HCT116 (cell line): Measurements from ENCODE around the gene SEC22C. TPM values are rescaled to one million over a fixed set of nuclear protein-coding genes. Genes with fewer than 3 reads are reported as not detected.

Experiments
- ATAC-seq: fragments of 200-7000 bp; cut with Tn5 transposase; 2 replicates; pipeline ENCODE4 v1.9.1; 2020; ENCODE audit warnings: mild to moderate bottlenecking, moderate library complexity
- BruUV-seq: library from RNA; stranded (reverse); fragments of 400-500 nt; replicated peaks from 2 replicates; lab custom pipeline; 2021; lab: Mats Ljungman, UMichigan
- CTCF ChIA-PET: fragments of 300-600 bp; sonication (Branson Sonifier 250); formaldehyde crosslinking; loops from one replicate; lab custom pipeline; 2021; ENCODE audit warnings: antibody characterized with exemption; lab: Charles Lee
- POLR2A ChIA-PET: fragments of 300-600, 350-600 bp; sonication (Branson Sonifier 250); formaldehyde crosslinking; loops from one replicate; lab custom pipeline; 2021; ENCODE audit warnings: antibody characterized with exemption; lab: Charles Lee
- RAD21 ChIA-PET, 2 experiments: fragments of 300-600 bp; sonication (Branson Sonifier 250); formaldehyde crosslinking; loops; one replicate each; lab custom pipeline; 2023; ENCODE audit warnings: low total read pairs in 2 of 2; ENCODE audit not compliant: uncharacterized antibody in 2 of 2, unreplicated experiment in 2 of 2, low non-redundant PET in 1 of 2; lab: Charles Lee
- DNase-seq: peaks from one replicate; pipeline ENCODE4 v3.0.0-alpha.2; 2010; ENCODE audit warnings: low read depth, low spot score
- H2AFZ ChIP-seq: fragments of 200-600 bp; shearing (Covaris generic), sonication (generic); 2 replicates; pipeline ENCODE4 v1.6.1; 2017; ENCODE audit warnings: low read depth, mixed run types, mixed read lengths, antibody characterized with exemption, low read length; ENCODE audit not compliant: poor library complexity, severe bottlenecking
- H3K27ac ChIP-seq: 2 replicates; pipeline ENCODE4 v1.5.1; 2012; ENCODE audit warnings: low read depth, low read length
- H3K27me3 ChIP-seq: fragments of 200-600 bp; sonication (generic); 2 replicates; pipeline ENCODE4 v1.6.1; 2016; ENCODE audit warnings: mixed run types, low read length, mixed read lengths; ENCODE audit not compliant: insufficient read depth
- H3K36me3 ChIP-seq, 2 experiments: fragments of 200-500 bp in 1 of 2; fragments of 200-600 bp in 1 of 2; sonication (Bioruptor generic) in 1 of 2; sonication (generic) in 1 of 2; 2 replicates each; pipeline versions ENCODE4 v1.5.1 to v1.6.1; 2014 to 2016; ENCODE audit warnings: low read length in 2 of 2, inconsistent platforms in 1 of 2, mixed read lengths in 1 of 2, mixed run types in 1 of 2; ENCODE audit not compliant: insufficient read depth in 2 of 2, control insufficient read depth in 1 of 2
- H3K4me1 ChIP-seq, 2 experiments: fragments of 200-600 bp in 1 of 2; sonication (generic) in 1 of 2; 2 replicates each; pipeline versions ENCODE4 v1.5.1 to v1.6.1; 2012 to 2017; ENCODE audit warnings: low read length in 2 of 2, inconsistent platforms in 1 of 2, mild to moderate bottlenecking in 1 of 2, mixed read lengths in 1 of 2, mixed run types in 1 of 2, moderate library complexity in 1 of 2; ENCODE audit not compliant: insufficient read depth in 2 of 2, control insufficient read depth in 1 of 2
- H3K4me2 ChIP-seq: fragments of 200-600 bp; sonication (generic); 2 replicates; pipeline ENCODE4 v1.6.1; 2017; ENCODE audit warnings: mixed run types, low read length, mixed read lengths
- H3K4me3 ChIP-seq, 2 experiments: fragments of 200-600 bp in 1 of 2; sonication (generic) in 1 of 2; replicated peaks in 1 of 2; 2 replicates each; pipeline ENCODE4 v1.5.1; 2011 to 2016; ENCODE audit warnings: low read length in 2 of 2, control low read depth in 1 of 2, low read depth in 1 of 2, mild to moderate bottlenecking in 1 of 2, mixed read lengths in 1 of 2, mixed run types in 1 of 2
- H3K79me2 ChIP-seq: fragments of 200-600 bp; sonication (generic); 2 replicates; pipeline ENCODE4 v1.6.1; 2017; ENCODE audit warnings: mild to moderate bottlenecking, mixed run types, low read length, moderate library complexity, mixed read lengths; ENCODE audit not compliant: insufficient read depth
- H3K9ac ChIP-seq: fragments of 200-600 bp; sonication (generic); 2 replicates; pipeline ENCODE4 v1.6.1; 2016; ENCODE audit warnings: low read length, mixed read lengths
- H3K9me2 ChIP-seq: fragments of 200-600 bp; sonication (generic), shearing (Covaris generic); 2 replicates; pipeline ENCODE4 v1.6.1; 2017; ENCODE audit warnings: mixed run types, mild to moderate bottlenecking, moderate library complexity; ENCODE audit not compliant: insufficient read depth
- H3K9me3 ChIP-seq, 2 experiments: fragments of 200-500 bp in 1 of 2; fragments of 200-600 bp in 1 of 2; sonication (Bioruptor generic) in 1 of 2; sonication (generic) in 1 of 2; 2 replicates each; pipeline ENCODE4 v1.6.1; 2014 to 2017; ENCODE audit warnings: low read length in 2 of 2, mixed read lengths in 2 of 2, inconsistent platforms in 1 of 2, low read depth in 1 of 2, mild to moderate bottlenecking in 1 of 2, mixed run types in 1 of 2, moderate library complexity in 1 of 2; ENCODE audit not compliant: control insufficient read depth in 1 of 2, insufficient read depth in 1 of 2
- H4K20me1 ChIP-seq: fragments of 200-600 bp; sonication (generic), shearing (Covaris generic); 2 replicates; pipeline ENCODE4 v1.6.1; 2017; ENCODE audit warnings: mixed run types, mild to moderate bottlenecking, moderate library complexity; ENCODE audit not compliant: insufficient read depth
- ATF3 ChIP-seq: IDR thresholded peaks from 2 replicates; pipeline ENCODE4 v1.6.1; 2012
- CBX3 ChIP-seq: IDR thresholded peaks from 2 replicates; pipeline ENCODE4 v1.6.1; 2012; ENCODE audit warnings: low read depth
- CEBPB ChIP-seq: IDR thresholded peaks from 2 replicates; pipeline ENCODE4 v1.6.1; 2012; ENCODE audit warnings: low read depth
- CTCF ChIP-seq, 3 experiments: fragments of 200-600 bp in 1 of 3; sonication (generic) in 1 of 3; IDR thresholded peaks in 2 of 3; conservative IDR thresholded peaks in 1 of 3; 2 replicates each; pipeline ENCODE4 v1.5.1; 2012 to 2017; ENCODE audit warnings: low read depth in 2 of 3, low read length in 2 of 3, antibody characterized with exemption in 1 of 3, borderline replicate concordance in 1 of 3, control low read depth in 1 of 3, mild to moderate bottlenecking in 1 of 3, mixed read lengths in 1 of 3, mixed run types in 1 of 3, moderate library complexity in 1 of 3; ENCODE audit not compliant: insufficient read depth in 1 of 3
- ELF1 ChIP-seq: IDR thresholded peaks from 2 replicates; pipeline ENCODE4 v1.6.1; 2012; ENCODE audit warnings: low read depth, borderline replicate concordance
- EZH2phosphoT487 ChIP-seq: fragments of 200-600 bp; IDR thresholded peaks from 2 replicates; pipeline ENCODE4 v1.6.1; 2018; ENCODE audit warnings: antibody characterized with exemption, borderline replicate concordance
- FOSL1 ChIP-seq: IDR thresholded peaks from 2 replicates; pipeline ENCODE4 v1.6.1; 2012; ENCODE audit warnings: low read depth
- JUND ChIP-seq: IDR thresholded peaks from 2 replicates; pipeline ENCODE4 v1.6.1; 2012
- MAX ChIP-seq: IDR thresholded peaks from 2 replicates; pipeline ENCODE4 v1.6.1; 2012
- POLR2AphosphoS5 ChIP-seq: IDR thresholded peaks from 2 replicates; pipeline ENCODE4 v1.6.1; 2011; ENCODE audit warnings: mild to moderate bottlenecking, low read depth, low read length, moderate library complexity
- RAD21 ChIP-seq: IDR thresholded peaks from 2 replicates; pipeline ENCODE4 v1.6.1; 2012; ENCODE audit warnings: low read depth, mild to moderate bottlenecking
- REST ChIP-seq: IDR thresholded peaks from 2 replicates; pipeline ENCODE4 v1.6.1; 2012; ENCODE audit warnings: low read depth
- SIN3A ChIP-seq: IDR thresholded peaks from 2 replicates; pipeline ENCODE4 v1.6.1; 2012; ENCODE audit warnings: low read depth
- SRF ChIP-seq: IDR thresholded peaks from 2 replicates; pipeline ENCODE4 v1.6.1; 2012; ENCODE audit warnings: low read depth
- TCF7L2 ChIP-seq: IDR thresholded peaks from 2 replicates; pipeline ENCODE4 v1.7.0; 2011; ENCODE audit warnings: borderline replicate concordance, inconsistent platforms; ENCODE audit not compliant: insufficient read depth, insufficient read length; ENCODE audit errors: extremely low read depth
- YY1 ChIP-seq: IDR thresholded peaks from 2 replicates; pipeline ENCODE4 v1.6.1; 2011; ENCODE audit warnings: low read length, low read depth, moderate library complexity, mild to moderate bottlenecking; ENCODE audit not compliant: insufficient replicate concordance; ENCODE audit errors: extremely low read depth
- intact Hi-C: fragments of 100-400 bp; cut with micrococcal nuclease; formaldehyde crosslinking; loops from 2 replicates; pipeline ENCODE4 v1.10.0; 2022
- total RNA-seq: library from RNA; stranded (reverse); gene quantifications from one replicate; pipeline ENCODE4 v1.2.1, GENCODE V29; 2021; ENCODE audit not compliant: unreplicated experiment

SEC22C gene
- total RNA-seq, 1 experiment from 2014 or later: 43.4 TPM

- intact Hi-C loops: loop anchor here (1.0 kb wide), 1 partner anchor 7 kb away; no protein-coding TSS in a partner anchor
- DNase-seq (no peak), ATAC-seq (no peak)
- peak overlapping the region; percentile 93 for H3K4me2 ChIP-seq
- H3K9ac ChIP-seq: peak overlapping the region; percentile 49
- no peaks in the 10 kb centered on the region for H3K27me3 ChIP-seq
- H3K9me3 ChIP-seq: no peaks in the 10 kb centered on the region
- BruUV-seq: no TSS peak
- H3K4me3 ChIP-seq: peak overlapping the region in 1 of 2 experiments; percentile 72; a peak in 3 of 4 replicates
- no peak overlapping the region for H2AFZ ChIP-seq
- peak overlapping the region; percentile 68 for H3K27ac ChIP-seq
- RAD21 ChIA-PET: no interaction called here
- peaks cover 9 to 16% of the 10 kb centered on the region in 2 experiments for H3K4me1 ChIP-seq
- TF ChIP-seq CTCF (IDR thresholded peaks at IDR 0.05 in 2 of 3, conservative IDR thresholded peaks at IDR 0.05 in 1 of 3; ENCODE audit: borderline replicate concordance in 1 of 3, insufficient read depth in 1 of 3, low read depth in 2 of 3, low read length in 2 of 3) (no peak), CEBPB (no peak), ELF1 (no peak), REST (no peak), POLR2AphosphoS5 (no peak), MAX (no peak), SIN3A (no peak), JUND (no peak), RAD21 (no peak), TCF7L2 (no peak), SRF (no peak), FOSL1 (no peak), CBX3 (no peak), ATF3 (no peak), EZH2phosphoT487 (no peak), YY1 (no peak)
- H3K79me2 ChIP-seq: peaks cover 21% of the 10 kb centered on the region
- H3K9me2 ChIP-seq: no peaks in the 10 kb centered on the region
- POLR2A ChIA-PET: interaction anchor here (2.3 to 2.4 kb wide), 2 partner anchors 8 to 11 kb away, joined by 15 to 16 read pairs; partner anchors contain the start of genes NKTR and SEC22C
- no peaks in the 10 kb centered on the region for H4K20me1 ChIP-seq
- H3K36me3 ChIP-seq: peaks cover 0 to 5% of the 10 kb centered on the region in 2 experiments; a peak in 1 of 4 replicates
- CTCF ChIA-PET: no interaction called here
These were observed 7.8 kb upstream of the SEC22C start for GRCh38 chr3:42589382-42590109.
